Osteoblast (primary cell): ENCODE results near the gene ZNF793. TPM values are rescaled to one million over a fixed set of nuclear protein-coding genes. Genes with fewer than 3 reads are reported as not detected.

Experiments used
- DNase-seq: peaks from one replicate; pipeline ENCODE4 v3.0.0; 2011; ENCODE audit warnings: low spot score, mixed read lengths; ENCODE audit not compliant: insufficient read length; ENCODE audit errors: missing footprints
- H2AFZ ChIP-seq: 2 replicates; pipeline ENCODE4 v1.6.0; 2011; ENCODE audit warnings: mild to moderate bottlenecking, low read length
- H3K27ac ChIP-seq: 2 replicates; pipeline ENCODE4 v1.5.1; 2011; ENCODE audit warnings: mild to moderate bottlenecking, low read depth, low read length, moderate library complexity
- H3K27me3 ChIP-seq: 2 replicates; pipeline ENCODE4 v1.6.0; 2012; ENCODE audit warnings: mild to moderate bottlenecking, control low read depth, inconsistent platforms, low read length, moderate library complexity; ENCODE audit not compliant: insufficient read depth
- H3K36me3 ChIP-seq: 2 replicates; pipeline ENCODE4 v1.5.1; 2011; ENCODE audit warnings: mild to moderate bottlenecking, low read length, control low read depth, moderate library complexity; ENCODE audit not compliant: insufficient read depth
- H3K4me1 ChIP-seq: 2 replicates; pipeline ENCODE4 v1.5.1; 2011; ENCODE audit warnings: mild to moderate bottlenecking, low read length, control low read depth, moderate library complexity; ENCODE audit not compliant: insufficient read depth
- H3K4me2 ChIP-seq: 2 replicates; pipeline ENCODE4 v1.6.0; 2011; ENCODE audit warnings: mild to moderate bottlenecking, low read length; ENCODE audit not compliant: insufficient read depth
- H3K4me3 ChIP-seq: fragments of 200-600 bp; sonication (generic); 3 replicates; pipeline ENCODE4 v1.5.1; 2012; ENCODE audit warnings: mild to moderate bottlenecking, low read length, inconsistent platforms; ENCODE audit not compliant: insufficient read depth
- H3K79me2 ChIP-seq: 2 replicates; pipeline ENCODE4 v1.6.0; 2012; ENCODE audit warnings: mild to moderate bottlenecking, low read length, control low read depth, inconsistent platforms; ENCODE audit not compliant: insufficient read depth
- H3K9me3 ChIP-seq: 2 replicates; pipeline ENCODE4 v1.5.1; 2011; ENCODE audit warnings: low read depth, low read length, control low read depth
- H4K20me1 ChIP-seq: 2 replicates; pipeline ENCODE4 v1.6.0; 2012; ENCODE audit warnings: mild to moderate bottlenecking, low read length, control low read depth; ENCODE audit not compliant: insufficient read depth
- CTCF ChIP-seq: IDR thresholded peaks from 2 replicates; pipeline ENCODE4 v1.5.1; 2011; ENCODE audit warnings: mild to moderate bottlenecking, low read depth, low read length, moderate library complexity; ENCODE audit errors: extremely low read depth
- total RNA-seq: library from RNA; depleted of rRNA; stranded (reverse); fragments of >200 nt; gene quantifications from 2 replicates; pipeline ENCODE4 v1.2.3, GENCODE V29; 2012

The ZNF793 gene
- total RNA-seq, 1 donor = 1.8 TPM

- Histone ChIP-seq H3K36me3 (peaks cover 9% of the 10 kb centered on the region), H3K4me1 (no peaks in the 10 kb centered on the region), H3K27me3 (no peaks in the 10 kb centered on the region), H3K79me2 (no peaks in the 10 kb centered on the region), H3K9me3 (peaks cover 41% of the 10 kb centered on the region), H4K20me1 (no peaks in the 10 kb centered on the region), H3K4me3 (no peak overlapping the region), H3K4me2 (no peak overlapping the region), H3K27ac (no peak overlapping the region), H2AFZ (no peak overlapping the region)
- no peak for TF ChIP-seq CTCF
- no peak for DNase-seq
Measured at GRCh38 chr19:37484406-37485168, 22.2 kb upstream of the ZNF793 start.

GRCh38 chr19:37492213-37492612, 14.5 kb upstream of the ZNF793 start:
- H3K27ac ChIP-seq = no peak overlapping the region
- no peaks in the 10 kb centered on the region for H3K27me3 ChIP-seq
- H3K9me3 ChIP-seq = peaks cover 4% of the 10 kb centered on the region
- H3K79me2 ChIP-seq = no peaks in the 10 kb centered on the region
- no peak for DNase-seq
- H3K4me1 ChIP-seq = no peaks in the 10 kb centered on the region
- no peak overlapping the region for H3K4me2 ChIP-seq
- H4K20me1 ChIP-seq = no peaks in the 10 kb centered on the region
- H2AFZ ChIP-seq = no peak overlapping the region
- H3K4me3 ChIP-seq = no peak overlapping the region
- no peak for TF ChIP-seq CTCF
- no peaks in the 10 kb centered on the region for H3K36me3 ChIP-seq

- Histone ChIP-seq H3K27me3 (no peaks in the 10 kb centered on the region), H3K4me1 (no peaks in the 10 kb centered on the region), H3K9me3 (no peaks in the 10 kb centered on the region), H4K20me1 (no peaks in the 10 kb centered on the region), H2AFZ (peak overlapping the region; percentile 99), H3K27ac (peak overlapping the region; percentile 51), H3K36me3 (no peaks in the 10 kb centered on the region), H3K4me2 (peak overlapping the region; percentile 92), H3K79me2 (no peaks in the 10 kb centered on the region), H3K4me3 (peak overlapping the region; percentile 79)
- no peak for DNase-seq
- no peak for TF ChIP-seq CTCF
Measured at GRCh38 chr19:37505958-37506386, 767 bp upstream of the ZNF793 start.

- TF ChIP-seq CTCF = no peak
- Histone ChIP-seq H3K79me2 (no peaks in the 10 kb centered on the region), H4K20me1 (no peaks in the 10 kb centered on the region), H3K9me3 (no peaks in the 10 kb centered on the region), H3K4me3 (peak overlapping the region; percentile 79), H3K4me2 (peak overlapping the region; percentile 92), H2AFZ (peak overlapping the region; percentile 99), H3K4me1 (no peaks in the 10 kb centered on the region), H3K27me3 (no peaks in the 10 kb centered on the region), H3K27ac (peak overlapping the region; percentile 51), H3K36me3 (no peaks in the 10 kb centered on the region)
- no peak for DNase-seq
Measured at GRCh38 chr19:37507167-37507464, 377 bp downstream of the ZNF793 start.
